OCI-LY7 (cell line): ENCODE data around the gene KCNQ1. TPM values are rescaled to one million over a fixed set of nuclear protein-coding genes. Genes with fewer than 3 reads are reported as not detected.

Source experiments
- BruUV-seq: library from RNA; stranded (reverse); fragments of 400-500 nt; replicated peaks from 2 replicates; lab custom pipeline; 2021; lab: Mats Ljungman, UMichigan
- CTCF ChIA-PET: fragments of 300-600 bp; sonication (Branson Sonifier 250); formaldehyde crosslinking; loops from one replicate; lab custom pipeline; 2022; ENCODE audit warnings: antibody characterized with exemption; ENCODE audit not compliant: unreplicated experiment; lab: Charles Lee
- POLR2A ChIA-PET: fragments of 300-600 bp; sonication (Branson Sonifier 250); formaldehyde crosslinking; loops from one replicate; lab custom pipeline; 2022; ENCODE audit warnings: antibody characterized with exemption; lab: Charles Lee
- DNase-seq: peaks from one replicate; pipeline ENCODE4 v3.0.0-alpha.2; 2015; ENCODE audit warnings: low spot score
- H2AFZ ChIP-seq: fragments of 200-600 bp; sonication (generic), shearing (Covaris generic); 2 replicates; pipeline ENCODE4 v1.6.1; 2014; ENCODE audit warnings: mild to moderate bottlenecking, antibody characterized with exemption, low read length, moderate library complexity
- H3K27ac ChIP-seq: fragments of 200-600 bp; sonication (generic); 2 replicates; pipeline ENCODE4 v1.5.1; 2014; ENCODE audit warnings: mixed run types, low read depth, mild to moderate bottlenecking, moderate library complexity, low read length, inconsistent platforms; ENCODE audit not compliant: poor library complexity, severe bottlenecking
- H3K36me3 ChIP-seq: fragments of 200-600 bp; sonication (generic); 2 replicates; pipeline ENCODE4 v1.6.1; 2014; ENCODE audit warnings: mild to moderate bottlenecking, antibody characterized with exemption, low read length, moderate library complexity, mixed read lengths; ENCODE audit not compliant: insufficient read depth
- H3K4me1 ChIP-seq: fragments of 200-600 bp; sonication (generic); 2 replicates; pipeline ENCODE4 v1.5.1; 2014; ENCODE audit warnings: mild to moderate bottlenecking, low read length; ENCODE audit not compliant: insufficient read depth, poor library complexity, severe bottlenecking
- H3K4me2 ChIP-seq: fragments of 200-600 bp; sonication (generic); 2 replicates; pipeline ENCODE4 v1.6.1; 2014; ENCODE audit warnings: mild to moderate bottlenecking, low read length
- H3K4me3 ChIP-seq: fragments of 200-600 bp; sonication (generic); 2 replicates; pipeline ENCODE4 v1.5.1; 2014; ENCODE audit warnings: mild to moderate bottlenecking, low read depth, low read length; ENCODE audit not compliant: poor library complexity, severe bottlenecking
- H3K79me2 ChIP-seq: fragments of 200-600 bp; sonication (generic); 2 replicates; pipeline ENCODE4 v1.6.1; 2016; ENCODE audit warnings: low read depth, mild to moderate bottlenecking, low read length, moderate library complexity, mixed read lengths; ENCODE audit not compliant: insufficient read depth
- H3K9me2 ChIP-seq: fragments of 200-600 bp; sonication (generic); 2 replicates; pipeline ENCODE4 v1.6.1; 2016; ENCODE audit warnings: mild to moderate bottlenecking, low read length, mixed read lengths; ENCODE audit not compliant: insufficient read depth
- H3K9me3 ChIP-seq: fragments of 200-600 bp; sonication (generic); 2 replicates; pipeline ENCODE4 v1.6.1; 2014; ENCODE audit warnings: mild to moderate bottlenecking, mixed run types, low read length, mixed read lengths
- H4K20me1 ChIP-seq: fragments of 200-600 bp; sonication (generic); 2 replicates; pipeline ENCODE4 v1.6.1; 2014; ENCODE audit warnings: mild to moderate bottlenecking, antibody characterized with exemption, low read length, moderate library complexity, mixed read lengths; ENCODE audit not compliant: insufficient read depth
- EZH2phosphoT487 ChIP-seq: fragments of 200-600 bp; sonication (generic); IDR thresholded peaks from 2 replicates; pipeline ENCODE4 v1.6.1; 2018; ENCODE audit warnings: low read depth, borderline replicate concordance, mild to moderate bottlenecking, mixed run types, antibody characterized with exemption, low read length, moderate library complexity, mixed read lengths
- intact Hi-C: fragments of 100-400 bp; cut with micrococcal nuclease; formaldehyde crosslinking; loops from one replicate; pipeline ENCODE4 v1.10.0; 2022; ENCODE audit not compliant: unreplicated experiment
- total RNA-seq, 2 experiments: library from RNA; depleted of rRNA in 1 of 2; stranded (reverse); fragments of >200 nt in 1 of 2; shearing (Covaris generic) in 1 of 2; gene quantifications; 2 replicates each; pipeline ENCODE4 v1.2.3, GENCODE V29; 2014 to 2022
- TF ChIP-seq, protein P1 (sequence below): fragments of 200-600 bp; sonication (generic); conservative IDR thresholded peaks from 2 replicates; pipeline ENCODE4 v1.5.1; 2014; ENCODE audit warnings: mild to moderate bottlenecking, antibody characterized with exemption, low read length, moderate library complexity, mixed read lengths

Gene KCNQ1
- total RNA-seq, 2 experiments from 2014 or later = 0.22 to 1.3 TPM

DNA sequence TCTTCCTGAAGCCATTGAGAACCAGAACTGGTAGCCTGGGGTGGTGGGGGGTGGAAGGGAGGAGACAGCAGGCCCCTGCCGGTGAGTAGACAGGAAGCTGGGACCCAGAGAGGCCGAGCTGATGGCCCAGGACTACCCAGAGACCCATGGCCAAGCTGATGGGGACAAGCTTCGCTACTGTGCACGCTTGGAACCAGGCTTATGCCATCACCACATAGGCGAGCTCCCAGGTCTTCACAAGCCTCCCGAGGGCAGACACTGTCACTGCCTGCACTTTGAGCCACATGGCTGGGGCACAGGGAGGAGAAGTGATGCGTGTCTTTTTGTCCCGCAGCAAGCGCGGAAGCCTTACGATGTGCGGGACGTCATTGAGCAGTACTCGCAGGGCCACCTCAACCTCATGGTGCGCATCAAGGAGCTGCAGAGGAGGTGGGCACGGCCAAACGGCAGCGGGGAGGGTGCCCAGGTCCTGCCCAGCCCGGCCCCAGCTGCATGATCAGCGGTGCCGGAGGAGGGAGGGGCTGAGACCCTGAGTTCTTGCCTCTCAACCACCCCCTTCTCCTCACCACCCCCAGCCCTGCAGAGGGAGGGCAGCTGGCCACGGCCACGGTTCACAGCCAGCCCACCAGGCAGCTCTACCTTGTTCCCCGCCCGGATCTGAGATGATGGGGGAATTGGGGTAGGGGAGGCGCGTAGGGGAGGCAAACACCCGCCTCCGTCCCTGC, 331.0 kb downstream of the KCNQ1 start:
- TF ChIP-seq, protein P1, sequence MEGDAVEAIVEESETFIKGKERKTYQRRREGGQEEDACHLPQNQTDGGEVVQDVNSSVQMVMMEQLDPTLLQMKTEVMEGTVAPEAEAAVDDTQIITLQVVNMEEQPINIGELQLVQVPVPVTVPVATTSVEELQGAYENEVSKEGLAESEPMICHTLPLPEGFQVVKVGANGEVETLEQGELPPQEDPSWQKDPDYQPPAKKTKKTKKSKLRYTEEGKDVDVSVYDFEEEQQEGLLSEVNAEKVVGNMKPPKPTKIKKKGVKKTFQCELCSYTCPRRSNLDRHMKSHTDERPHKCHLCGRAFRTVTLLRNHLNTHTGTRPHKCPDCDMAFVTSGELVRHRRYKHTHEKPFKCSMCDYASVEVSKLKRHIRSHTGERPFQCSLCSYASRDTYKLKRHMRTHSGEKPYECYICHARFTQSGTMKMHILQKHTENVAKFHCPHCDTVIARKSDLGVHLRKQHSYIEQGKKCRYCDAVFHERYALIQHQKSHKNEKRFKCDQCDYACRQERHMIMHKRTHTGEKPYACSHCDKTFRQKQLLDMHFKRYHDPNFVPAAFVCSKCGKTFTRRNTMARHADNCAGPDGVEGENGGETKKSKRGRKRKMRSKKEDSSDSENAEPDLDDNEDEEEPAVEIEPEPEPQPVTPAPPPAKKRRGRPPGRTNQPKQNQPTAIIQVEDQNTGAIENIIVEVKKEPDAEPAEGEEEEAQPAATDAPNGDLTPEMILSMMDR = no peak
- no peak for TF ChIP-seq EZH2phosphoT487
- Histone ChIP-seq H3K4me3 (no peak overlapping the region), H3K9me2 (no peaks in the 10 kb centered on the region), H4K20me1 (no peaks in the 10 kb centered on the region), H3K36me3 (no peaks in the 10 kb centered on the region), H3K9me3 (no peaks in the 10 kb centered on the region), H3K27ac (no peak overlapping the region), H3K79me2 (no peaks in the 10 kb centered on the region), H2AFZ (no peak overlapping the region), H3K4me1 (no peaks in the 10 kb centered on the region), H3K4me2 (no peak overlapping the region)
- ChIA-PET CTCF (no interaction called here), POLR2A (interaction anchor here (0.6 kb wide), 1 partner anchor 698 kb away, joined by 3 read pairs; no protein-coding TSS in a partner anchor)
- BruUV-seq = no TSS peak
- intact Hi-C loops = no loop called here
- no peak for DNase-seq

DNA sequence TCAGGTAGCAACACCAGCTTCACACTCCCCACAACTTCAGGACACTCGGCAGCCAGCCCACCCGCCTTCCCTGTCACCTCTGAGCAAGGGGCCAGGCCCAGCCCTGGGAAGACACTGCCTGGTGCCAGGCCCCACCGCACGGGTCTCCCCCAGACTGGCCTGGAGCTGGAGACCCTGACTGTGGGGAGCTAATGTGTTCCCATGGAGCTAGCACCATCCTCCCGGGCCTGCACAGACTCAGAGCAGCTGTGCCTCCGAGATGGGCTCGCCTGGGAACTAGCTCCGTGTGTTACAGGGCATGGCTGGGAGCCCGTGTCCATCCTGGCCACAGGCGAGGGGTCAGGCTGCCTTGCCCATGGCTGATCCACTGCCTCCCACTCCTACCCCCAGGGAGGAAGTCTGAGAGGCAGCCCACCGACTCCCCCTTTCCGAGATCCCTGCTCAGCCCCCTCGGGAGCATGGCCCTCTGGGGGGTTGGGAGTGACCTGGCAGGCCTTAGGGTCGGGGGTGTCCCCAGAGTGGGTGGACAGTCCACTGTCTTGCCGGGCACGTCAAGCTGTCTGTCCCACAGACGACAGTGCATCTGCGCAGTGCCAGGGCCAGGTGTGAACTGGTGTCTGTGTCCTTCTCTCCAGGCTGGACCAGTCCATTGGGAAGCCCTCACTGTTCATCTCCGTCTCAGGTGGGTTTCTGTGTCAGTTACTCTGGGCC, 331.7 kb downstream of the KCNQ1 start:
- intact Hi-C loops = no loop called here
- Histone ChIP-seq H3K4me1 (no peaks in the 10 kb centered on the region), H2AFZ (no peak overlapping the region), H3K79me2 (no peaks in the 10 kb centered on the region), H3K27ac (no peak overlapping the region), H3K4me3 (no peak overlapping the region), H3K36me3 (no peaks in the 10 kb centered on the region), H3K9me3 (no peaks in the 10 kb centered on the region), H4K20me1 (no peaks in the 10 kb centered on the region), H3K4me2 (no peak overlapping the region), H3K9me2 (no peaks in the 10 kb centered on the region)
- TF ChIP-seq, protein P1 = no peak
- TF ChIP-seq EZH2phosphoT487 = no peak
- DNase-seq = no peak
- BruUV-seq = no TSS peak
- ChIA-PET CTCF (no interaction called here), POLR2A (no interaction called here)

DNA sequence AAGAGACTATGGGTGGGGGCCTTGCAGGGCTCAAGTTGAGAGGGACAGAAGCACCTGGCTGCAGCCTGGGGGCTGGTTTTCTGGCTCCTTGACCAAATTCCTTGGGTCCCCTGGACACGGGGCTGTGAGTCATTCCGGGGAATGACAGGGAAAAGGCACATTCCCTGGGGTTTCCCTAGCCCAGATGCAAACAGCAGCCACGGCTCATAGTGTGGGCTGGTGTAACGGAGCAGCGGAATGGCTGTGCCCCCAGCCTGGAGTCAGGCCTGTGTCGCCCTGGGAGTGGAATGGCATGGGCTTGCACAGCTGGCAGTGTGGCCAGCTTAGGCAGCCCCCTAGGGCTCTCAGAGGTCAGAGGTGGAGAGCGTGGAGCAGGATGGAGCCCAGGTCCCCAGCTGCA, 332.6 kb downstream of the KCNQ1 start:
- Histone ChIP-seq H4K20me1 (no peaks in the 10 kb centered on the region), H3K4me3 (no peak overlapping the region), H3K27ac (no peak overlapping the region), H3K9me2 (no peaks in the 10 kb centered on the region), H3K4me1 (no peaks in the 10 kb centered on the region), H3K36me3 (no peaks in the 10 kb centered on the region), H2AFZ (no peak overlapping the region), H3K79me2 (no peaks in the 10 kb centered on the region), H3K9me3 (no peaks in the 10 kb centered on the region), H3K4me2 (no peak overlapping the region)
- DNase-seq = no peak
- POLR2A ChIA-PET = no interaction called here
- CTCF ChIA-PET = no interaction called here
- BruUV-seq = no TSS peak
- TF ChIP-seq, protein P1 = no peak
- no peak for TF ChIP-seq EZH2phosphoT487
- intact Hi-C loops = no loop called here
